K562 (cell line): ENCODE data around the gene CIB2. TPM values are rescaled to one million over a fixed set of nuclear protein-coding genes. Genes with fewer than 3 reads are reported as not detected.
A peak's percentile ranks its signal among the peaks of the same experiment; 100 is the strongest.

ENCODE experiments used
- BRD9 ChIP-seq: fragments of 450-650 bp; IDR thresholded peaks from 2 replicates; pipeline ENCODE4 v1.6.1; 2018; ENCODE audit warnings: low read depth; ENCODE audit not compliant: partially characterized antibody
- CBX8 ChIP-seq: fragments of 200-600 bp; sonication (generic); IDR thresholded peaks from 2 replicates; pipeline ENCODE4 v1.6.1; 2012; ENCODE audit warnings: borderline replicate concordance, mixed run types, low read depth, mild to moderate bottlenecking, moderate library complexity, mixed read lengths, low read length, control low read depth, inconsistent platforms; ENCODE audit not compliant: poor library complexity, severe bottlenecking; ENCODE audit errors: extremely low read depth
- EP400 ChIP-seq: fragments of 450-650 bp; IDR thresholded peaks from 2 replicates; pipeline ENCODE4 v1.6.1; 2017; ENCODE audit warnings: antibody characterized with exemption, mild to moderate bottlenecking, moderate library complexity
- MYC ChIP-seq, 2 experiments: fragments of 250-450 bp in 1 of 2; sonication (Bioruptor Pico) in 1 of 2; IDR thresholded peaks; 2 replicates each; pipeline versions ENCODE4 v1.5.1 to v1.6.1; 2012 to 2021; ENCODE audit warnings: low read depth in 2 of 2, borderline replicate concordance in 1 of 2, improper control_type of control experiment in 1 of 2, low read length in 1 of 2, mild to moderate bottlenecking in 1 of 2, moderate library complexity in 1 of 2
- NR2C1 ChIP-seq, 2 experiments: fragments of 450-650 bp; IDR thresholded peaks; 2 replicates each; pipeline ENCODE4 v1.6.1; 2017; ENCODE audit warnings: mild to moderate bottlenecking in 2 of 2, antibody characterized with exemption in 1 of 2, inconsistent platforms in 1 of 2, missing compliant biosample characterization in 1 of 2, missing genetic modification characterization in 1 of 2
- RAD51 ChIP-seq: fragments of 450-650 bp; IDR thresholded peaks from 2 replicates; pipeline ENCODE4 v1.7.1; 2016; ENCODE audit warnings: low read depth, mild to moderate bottlenecking, borderline replicate concordance
- ZBTB11 ChIP-seq, 3 experiments: fragments of 200-800 bp in 1 of 3; fragments of 250-450 bp in 1 of 3; fragments of 450-650 bp in 1 of 3; sonication (Bioruptor Pico) in 1 of 3; sonication (Bioruptor generic) in 1 of 3; formaldehyde crosslinking in 1 of 3; IDR thresholded peaks; 2 replicates each; pipeline versions ENCODE4 v1.6.1 to v1.8.0; 2016 to 2022; ENCODE audit warnings: mild to moderate bottlenecking in 2 of 3, missing genetic modification characterization in 2 of 3, missing compliant biosample characterization in 1 of 3, moderate library complexity in 1 of 3
- ZNF224 ChIP-seq: sonication (generic); formaldehyde crosslinking; IDR thresholded peaks from 2 replicates; pipeline ENCODE4 v1.8.0; 2022; ENCODE audit warnings: mild to moderate bottlenecking, missing genetic modification reagents
- polyA plus RNA-seq, 8 experiments: library from polyadenylated mRNA; depleted of rRNA in 4 of 8; stranded (reverse) in 5 of 8; unstranded in 3 of 8; fragments of >200 nt; fragmentation: Nextera tagmentation in 2 of 8; fragmentation: Illumina TruSeq in 1 of 8; extraction: Ambion mirVana in 2 of 8; extraction: Trizol in 1 of 8; gene quantifications; 2 replicates each; pipeline versions ENCODE4 v1.2.1 to v1.2.3, GENCODE V29; 2011 to 2014; ENCODE audit warnings: inconsistent platforms in 1 of 8, missing spikeins in 1 of 8
- total RNA-seq, 7 experiments: library from RNA; depleted of rRNA in 6 of 7; stranded (reverse); fragments of >200 nt in 6 of 7; fragmentation: Illumina TruSeq in 2 of 7; extraction: Trizol in 2 of 7; gene quantifications; 2 replicates each; pipeline versions ENCODE4 v1.2.1 to v1.2.3, GENCODE V29; 2011 to 2021; ENCODE audit warnings: low replicate concordance in 1 of 7
- TF ChIP-seq, protein P1 (sequence below): sonication (generic); formaldehyde crosslinking; IDR thresholded peaks from 2 replicates; pipeline ENCODE4 v1.8.1; 2023; ENCODE audit warnings: mild to moderate bottlenecking, missing genetic modification reagents
- TF ChIP-seq, protein P2 (sequence below): sonication (generic); formaldehyde crosslinking; IDR thresholded peaks from 2 replicates; pipeline ENCODE4 v1.8.0; 2023; ENCODE audit warnings: missing genetic modification reagents, mild to moderate bottlenecking, borderline replicate concordance

The CIB2 gene
- total and polyA plus RNA-seq, 9 of the 15 experiments (the other 6 are each of a cell fraction or from before 2014, with no cell fraction given) = 1.5 to 37.4 (median 19.4) TPM

DNA sequence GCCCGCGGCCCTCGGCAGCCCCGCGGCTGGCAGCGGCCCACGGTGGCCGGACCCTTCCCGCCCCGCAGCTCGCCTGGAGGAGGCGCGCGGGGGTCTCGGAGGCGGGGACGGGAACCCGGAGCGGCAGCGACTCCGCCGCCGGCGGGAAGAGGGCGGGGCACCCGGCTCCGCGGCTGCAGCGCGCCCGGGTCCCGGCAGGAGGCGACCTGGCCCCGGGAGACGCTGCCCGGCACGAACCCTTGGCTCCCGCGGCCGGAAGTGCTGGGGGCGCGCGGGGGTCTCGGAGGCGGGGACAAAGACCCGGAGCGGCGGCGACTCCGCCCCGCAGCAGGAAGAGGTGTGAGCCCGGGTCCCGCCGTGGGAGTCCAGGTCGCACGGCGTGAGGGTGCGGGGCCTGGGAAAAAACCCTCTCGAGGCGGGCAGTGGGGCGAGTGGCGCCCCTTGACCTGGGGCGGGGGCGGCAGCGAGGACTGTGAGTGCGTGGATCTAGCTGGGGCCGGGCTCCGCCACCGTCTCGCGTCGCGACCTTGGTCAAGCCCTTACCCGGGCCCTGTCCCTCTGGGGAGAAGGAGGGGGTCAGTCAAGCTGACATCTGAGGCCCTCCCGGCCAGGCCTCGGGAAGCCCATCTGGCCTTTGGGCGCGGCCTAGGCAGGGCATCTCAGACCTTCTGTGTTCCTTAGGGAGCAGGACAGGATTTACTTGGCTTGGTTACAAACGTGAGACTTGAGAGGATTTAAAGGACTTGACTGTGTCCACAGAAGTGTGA, at the start of gene CIB2 (continued):
- TF ChIP-seq CBX8 (no peak), EP400 (no peak; the same call in 1 of the 2 replicates), ZBTB11 (CRISPR knock-in tag; IDR thresholded peaks at IDR 0.05) (peak in 1 of 3 experiments; percentile 44; a peak in 1 of 6 replicates), BRD9 (peak; percentile 52), ZNF224 (no peak), RAD51 (no peak), NR2C1 (IDR thresholded peaks at IDR 0.05) (no peak), NR2C1 (tag; IDR thresholded peaks at IDR 0.05) (peak; percentile 55), MYC (IDR thresholded peaks at IDR 0.05; ENCODE audit: low read depth, low read length) (0 out of 2 replicates have a peak, but pooled peaks have one; percentile 37), MYC (CRISPR knock-in tag; IDR thresholded peaks at IDR 0.05; ENCODE audit: borderline replicate concordance, low read depth) (no peak)
- TF ChIP-seq, protein P1, sequence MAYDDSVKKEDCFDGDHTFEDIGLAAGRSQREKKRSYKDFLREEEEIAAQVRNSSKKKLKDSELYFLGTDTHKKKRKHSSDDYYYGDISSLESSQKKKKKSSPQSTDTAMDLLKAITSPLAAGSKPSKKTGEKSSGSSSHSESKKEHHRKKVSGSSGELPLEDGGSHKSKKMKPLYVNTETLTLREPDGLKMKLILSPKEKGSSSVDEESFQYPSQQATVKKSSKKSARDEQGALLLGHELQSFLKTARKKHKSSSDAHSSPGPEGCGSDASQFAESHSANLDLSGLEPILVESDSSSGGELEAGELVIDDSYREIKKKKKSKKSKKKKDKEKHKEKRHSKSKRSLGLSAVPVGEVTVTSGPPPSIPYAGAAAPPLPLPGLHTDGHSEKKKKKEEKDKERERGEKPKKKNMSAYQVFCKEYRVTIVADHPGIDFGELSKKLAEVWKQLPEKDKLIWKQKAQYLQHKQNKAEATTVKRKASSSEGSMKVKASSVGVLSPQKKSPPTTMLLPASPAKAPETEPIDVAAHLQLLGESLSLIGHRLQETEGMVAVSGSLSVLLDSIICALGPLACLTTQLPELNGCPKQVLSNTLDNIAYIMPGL (CRISPR knock-in tag) = peak; percentile 79
- TF ChIP-seq, protein P2, sequence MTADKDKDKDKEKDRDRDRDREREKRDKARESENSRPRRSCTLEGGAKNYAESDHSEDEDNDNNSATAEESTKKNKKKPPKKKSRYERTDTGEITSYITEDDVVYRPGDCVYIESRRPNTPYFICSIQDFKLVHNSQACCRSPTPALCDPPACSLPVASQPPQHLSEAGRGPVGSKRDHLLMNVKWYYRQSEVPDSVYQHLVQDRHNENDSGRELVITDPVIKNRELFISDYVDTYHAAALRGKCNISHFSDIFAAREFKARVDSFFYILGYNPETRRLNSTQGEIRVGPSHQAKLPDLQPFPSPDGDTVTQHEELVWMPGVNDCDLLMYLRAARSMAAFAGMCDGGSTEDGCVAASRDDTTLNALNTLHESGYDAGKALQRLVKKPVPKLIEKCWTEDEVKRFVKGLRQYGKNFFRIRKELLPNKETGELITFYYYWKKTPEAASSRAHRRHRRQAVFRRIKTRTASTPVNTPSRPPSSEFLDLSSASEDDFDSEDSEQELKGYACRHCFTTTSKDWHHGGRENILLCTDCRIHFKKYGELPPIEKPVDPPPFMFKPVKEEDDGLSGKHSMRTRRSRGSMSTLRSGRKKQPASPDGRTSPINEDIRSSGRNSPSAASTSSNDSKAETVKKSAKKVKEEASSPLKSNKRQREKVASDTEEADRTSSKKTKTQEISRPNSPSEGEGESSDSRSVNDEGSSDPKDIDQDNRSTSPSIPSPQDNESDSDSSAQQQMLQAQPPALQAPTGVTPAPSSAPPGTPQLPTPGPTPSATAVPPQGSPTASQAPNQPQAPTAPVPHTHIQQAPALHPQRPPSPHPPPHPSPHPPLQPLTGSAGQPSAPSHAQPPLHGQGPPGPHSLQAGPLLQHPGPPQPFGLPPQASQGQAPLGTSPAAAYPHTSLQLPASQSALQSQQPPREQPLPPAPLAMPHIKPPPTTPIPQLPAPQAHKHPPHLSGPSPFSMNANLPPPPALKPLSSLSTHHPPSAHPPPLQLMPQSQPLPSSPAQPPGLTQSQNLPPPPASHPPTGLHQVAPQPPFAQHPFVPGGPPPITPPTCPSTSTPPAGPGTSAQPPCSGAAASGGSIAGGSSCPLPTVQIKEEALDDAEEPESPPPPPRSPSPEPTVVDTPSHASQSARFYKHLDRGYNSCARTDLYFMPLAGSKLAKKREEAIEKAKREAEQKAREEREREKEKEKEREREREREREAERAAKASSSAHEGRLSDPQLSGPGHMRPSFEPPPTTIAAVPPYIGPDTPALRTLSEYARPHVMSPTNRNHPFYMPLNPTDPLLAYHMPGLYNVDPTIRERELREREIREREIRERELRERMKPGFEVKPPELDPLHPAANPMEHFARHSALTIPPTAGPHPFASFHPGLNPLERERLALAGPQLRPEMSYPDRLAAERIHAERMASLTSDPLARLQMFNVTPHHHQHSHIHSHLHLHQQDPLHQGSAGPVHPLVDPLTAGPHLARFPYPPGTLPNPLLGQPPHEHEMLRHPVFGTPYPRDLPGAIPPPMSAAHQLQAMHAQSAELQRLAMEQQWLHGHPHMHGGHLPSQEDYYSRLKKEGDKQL (CRISPR knock-in tag) = 0 out of 2 replicates have a peak, but pooled peaks have one; percentile 60
